A673 (cell line): ENCODE results near the gene LGALS3. TPM values are rescaled to one million over a fixed set of nuclear protein-coding genes. Genes with fewer than 3 reads are reported as not detected.

Experiments
- BruUV-seq: library from RNA; stranded (reverse); fragments of 400-500 nt; replicated peaks from 2 replicates; lab custom pipeline; 2021; lab: Mats Ljungman, UMichigan
- CTCF ChIA-PET: fragments of 300-600 bp; sonication (Branson Sonifier 250); formaldehyde crosslinking; loops from one replicate; lab custom pipeline; 2022; ENCODE audit warnings: antibody characterized with exemption; lab: Charles Lee
- POLR2A ChIA-PET: fragments of 300-600 bp; sonication (Branson Sonifier 250); formaldehyde crosslinking; loops from one replicate; lab custom pipeline; 2022; ENCODE audit warnings: antibody characterized with exemption; ENCODE audit not compliant: low non-redundant PET; lab: Charles Lee
- DNase-seq: peaks from one replicate; pipeline ENCODE4 v3.0.0-alpha.2; 2015; ENCODE audit warnings: low spot score
- H3K27ac ChIP-seq: fragments of 200-600 bp; sonication (generic); 2 replicates; pipeline ENCODE4 v1.5.1; 2016; ENCODE audit warnings: mixed run types, low read depth, mild to moderate bottlenecking, mixed read lengths, antibody characterized with exemption, low read length; ENCODE audit not compliant: poor library complexity, severe bottlenecking
- H3K27me3 ChIP-seq: fragments of 200-600 bp; sonication (generic); replicated peaks from 2 replicates; pipeline ENCODE4 v1.6.1; 2017; ENCODE audit warnings: mixed run types, low read depth, mild to moderate bottlenecking, mixed read lengths, antibody characterized with exemption, low read length; ENCODE audit not compliant: insufficient read depth, poor library complexity
- H3K36me3 ChIP-seq: fragments of 200-600 bp; sonication (generic); 2 replicates; pipeline ENCODE4 v1.6.1; 2016; ENCODE audit warnings: mixed run types, mild to moderate bottlenecking, mixed read lengths, antibody characterized with exemption, low read length; ENCODE audit not compliant: insufficient read depth, poor library complexity, severe bottlenecking
- H3K4me1 ChIP-seq: fragments of 200-600 bp; sonication (generic); 2 replicates; pipeline ENCODE4 v1.6.1; 2017; ENCODE audit warnings: mixed run types, mild to moderate bottlenecking, mixed read lengths, antibody characterized with exemption, low read length; ENCODE audit not compliant: insufficient read depth, poor library complexity, severe bottlenecking
- H3K4me3 ChIP-seq: fragments of 200-600 bp; sonication (generic); 2 replicates; pipeline ENCODE4 v1.5.1; 2016; ENCODE audit warnings: low read depth, mixed run types, mild to moderate bottlenecking, mixed read lengths, low read length; ENCODE audit not compliant: poor library complexity, severe bottlenecking
- H3K9me3 ChIP-seq: fragments of 200-600 bp; sonication (generic); 2 replicates; pipeline ENCODE4 v1.6.1; 2016; ENCODE audit warnings: mixed run types, low read depth, mild to moderate bottlenecking, mixed read lengths, antibody characterized with exemption, low read length; ENCODE audit not compliant: poor library complexity, severe bottlenecking
- EZH2 ChIP-seq: fragments of 200-600 bp; sonication (generic); IDR thresholded peaks from 2 replicates; pipeline ENCODE4 v1.6.1; 2017; ENCODE audit warnings: borderline replicate concordance, low read depth, mild to moderate bottlenecking, mixed read lengths, antibody characterized with exemption, low read length; ENCODE audit not compliant: poor library complexity, severe bottlenecking
- intact Hi-C: fragments of 100-400 bp; cut with micrococcal nuclease; formaldehyde crosslinking; loops from one replicate; pipeline ENCODE4 v1.10.0; 2022; ENCODE audit not compliant: unreplicated experiment
- total RNA-seq: library from RNA; stranded (reverse); gene quantifications from 2 replicates; pipeline ENCODE4 v1.2.3, GENCODE V29; 2021
- TF ChIP-seq, protein P1 (sequence below): fragments of 300-800, 200-600 bp; sonication (generic); conservative IDR thresholded peaks from 2 replicates; pipeline ENCODE4 v1.5.1; 2017; ENCODE audit warnings: low read depth, mild to moderate bottlenecking, antibody characterized with exemption, low read length, moderate library complexity, mixed read lengths

LGALS3 gene
- total RNA-seq, 1 experiment from 2014 or later, result 11.0 TPM

DNA sequence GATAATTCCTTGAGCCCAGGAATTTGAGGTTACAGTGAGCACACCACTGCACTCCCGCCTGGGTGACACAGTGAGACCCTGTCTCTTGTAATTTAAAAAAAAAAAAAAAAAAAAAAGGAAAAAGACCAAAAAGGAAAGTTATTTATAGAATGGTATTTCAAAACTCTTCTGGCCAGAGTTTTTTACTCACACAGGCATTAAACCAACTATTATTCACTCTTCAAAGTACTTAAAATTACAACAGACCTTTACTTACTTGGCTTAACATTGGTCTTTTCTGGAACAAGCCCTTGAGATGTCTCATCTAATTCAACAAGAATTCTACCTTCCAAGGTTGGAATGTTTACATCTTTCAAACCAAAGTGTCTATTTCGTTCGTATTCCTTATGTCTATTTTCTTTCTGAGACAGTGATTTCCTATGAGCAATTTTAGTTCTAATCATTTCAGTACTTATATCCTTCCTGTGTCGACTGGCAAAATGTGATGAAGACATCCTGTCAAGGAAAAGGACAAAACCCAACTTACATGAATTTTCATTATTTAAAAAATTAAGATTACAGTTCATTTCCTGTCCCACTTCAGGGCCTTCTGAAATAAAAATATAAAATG lies 59.7 kb downstream of the LGALS3 start:
- DNase-seq, result no peak
- H3K4me1 ChIP-seq, result peaks cover 17% of the 10 kb centered on the region
- POLR2A ChIA-PET, result no interaction called here
- BruUV-seq, result no TSS peak
- peaks cover 33% of the 10 kb centered on the region for H3K36me3 ChIP-seq
- H3K27me3 ChIP-seq, result no peaks in the 10 kb centered on the region
- peaks cover 8% of the 10 kb centered on the region for H3K9me3 ChIP-seq
- TF ChIP-seq, protein P1, sequence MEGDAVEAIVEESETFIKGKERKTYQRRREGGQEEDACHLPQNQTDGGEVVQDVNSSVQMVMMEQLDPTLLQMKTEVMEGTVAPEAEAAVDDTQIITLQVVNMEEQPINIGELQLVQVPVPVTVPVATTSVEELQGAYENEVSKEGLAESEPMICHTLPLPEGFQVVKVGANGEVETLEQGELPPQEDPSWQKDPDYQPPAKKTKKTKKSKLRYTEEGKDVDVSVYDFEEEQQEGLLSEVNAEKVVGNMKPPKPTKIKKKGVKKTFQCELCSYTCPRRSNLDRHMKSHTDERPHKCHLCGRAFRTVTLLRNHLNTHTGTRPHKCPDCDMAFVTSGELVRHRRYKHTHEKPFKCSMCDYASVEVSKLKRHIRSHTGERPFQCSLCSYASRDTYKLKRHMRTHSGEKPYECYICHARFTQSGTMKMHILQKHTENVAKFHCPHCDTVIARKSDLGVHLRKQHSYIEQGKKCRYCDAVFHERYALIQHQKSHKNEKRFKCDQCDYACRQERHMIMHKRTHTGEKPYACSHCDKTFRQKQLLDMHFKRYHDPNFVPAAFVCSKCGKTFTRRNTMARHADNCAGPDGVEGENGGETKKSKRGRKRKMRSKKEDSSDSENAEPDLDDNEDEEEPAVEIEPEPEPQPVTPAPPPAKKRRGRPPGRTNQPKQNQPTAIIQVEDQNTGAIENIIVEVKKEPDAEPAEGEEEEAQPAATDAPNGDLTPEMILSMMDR, result no peak
- TF ChIP-seq EZH2, result no peak
- intact Hi-C loops, result no loop called here
- peak overlapping the region; percentile 75 for H3K4me3 ChIP-seq
- CTCF ChIA-PET, result no interaction called here
- H3K27ac ChIP-seq, result no peak overlapping the region

GRCh38 chr14:55190906-55191202 lies 61.8 kb downstream of the LGALS3 start:
- DNase-seq, result peak; percentile 38
- Histone ChIP-seq H3K27me3 (no peaks in the 10 kb centered on the region), H3K4me3 (peak overlapping the region; percentile 75), H3K27ac (peak overlapping the region; percentile 83), H3K4me1 (peaks cover 17% of the 10 kb centered on the region), H3K9me3 (peaks cover 8% of the 10 kb centered on the region), H3K36me3 (peaks cover 24% of the 10 kb centered on the region)
- no TSS peak for BruUV-seq
- ChIA-PET POLR2A (no interaction called here), CTCF (interaction anchor here (0.6 to 0.7 kb wide), 2 partner anchors 74 to 210 kb away, joined by 3 to 8 read pairs; no protein-coding TSS in a partner anchor)
- TF ChIP-seq, protein P1, result no peak
- TF ChIP-seq EZH2, result no peak
- intact Hi-C loops, result no loop called here

DNA sequence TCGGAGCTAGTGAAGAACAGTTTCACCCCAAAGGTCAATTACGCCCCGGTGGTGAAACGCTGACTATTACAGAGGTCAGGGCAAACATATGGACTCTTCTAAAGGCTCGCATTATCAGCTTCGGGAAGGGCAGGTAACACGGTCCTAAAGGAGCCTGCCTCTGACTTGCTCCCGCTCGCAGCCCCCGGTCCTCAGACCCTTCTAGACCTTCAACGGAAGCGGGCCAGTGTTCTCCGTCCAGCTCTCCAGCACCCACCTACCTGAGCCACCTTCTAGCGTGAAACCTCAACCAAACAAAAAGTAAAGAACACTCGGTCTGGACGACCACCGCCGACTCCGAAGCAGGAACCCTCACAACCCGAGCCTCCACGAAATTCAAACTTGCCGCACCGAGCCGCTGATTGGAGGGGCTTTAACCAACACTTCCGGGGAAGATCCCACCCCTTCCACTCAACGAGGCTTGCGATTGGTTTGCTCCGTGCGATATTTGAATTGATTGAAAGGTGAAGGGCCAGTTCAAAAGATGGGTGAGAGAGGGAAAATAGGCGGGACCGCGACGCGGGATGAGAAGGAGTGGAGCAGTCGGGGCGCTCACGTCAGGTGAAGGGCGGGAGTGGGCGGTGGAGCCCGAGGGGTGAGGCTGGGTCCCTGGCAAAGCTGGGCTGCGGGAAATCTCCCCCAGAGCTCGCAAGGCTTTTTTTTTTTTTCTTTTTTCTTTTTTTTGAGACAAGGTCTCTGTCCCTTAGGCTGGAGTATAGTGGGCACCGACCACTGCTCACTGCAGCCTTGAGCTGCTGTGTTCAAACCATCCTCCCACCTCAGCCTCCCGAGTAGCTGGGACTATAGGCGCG lies 62.4 kb downstream of the LGALS3 start, which contains the start of gene DLGAP5:
Gene DLGAP5 (minus strand): TSS at position 383 of the 851 bp plus-strand sequence. CDS start 2,406 bp downstream, outside the sequence.
- ChIA-PET POLR2A (no interaction called here), CTCF (interaction anchor here (0.6 to 0.7 kb wide), 2 partner anchors 73 to 211 kb away, joined by 3 to 8 read pairs; no protein-coding TSS in a partner anchor)
- peak; percentile 99 for DNase-seq
- Histone ChIP-seq H3K27ac (peak within 1 kb of the TSS; percentile 83), H3K4me1 (peaks cover 17% of the 10 kb centered on the region), H3K9me3 (peaks cover 8% of the 10 kb centered on the region), H3K36me3 (peaks cover 21% of the 10 kb centered on the region), H3K27me3 (no peaks in the 10 kb centered on the region), H3K4me3 (peak within 1 kb of the TSS; percentile 75)
- BruUV-seq, result TSS peak; percentile 81
- intact Hi-C loops, result no loop called here
- TF ChIP-seq, protein P1, result no peak
- no peak for TF ChIP-seq EZH2
